ENCODE data around the gene DCLK2. TPM values are rescaled to one million over a fixed set of nuclear protein-coding genes. Genes with fewer than 3 reads are reported as not detected.
"Not testable (repeated sequence)": the region's sequence is repeated elsewhere in the genome, so short reads cannot be mapped to it uniquely, and the experiment has no call there.

Gene DCLK2
- total RNA-seq, 2 experiments from 2014 or later, result not detected

DNA sequence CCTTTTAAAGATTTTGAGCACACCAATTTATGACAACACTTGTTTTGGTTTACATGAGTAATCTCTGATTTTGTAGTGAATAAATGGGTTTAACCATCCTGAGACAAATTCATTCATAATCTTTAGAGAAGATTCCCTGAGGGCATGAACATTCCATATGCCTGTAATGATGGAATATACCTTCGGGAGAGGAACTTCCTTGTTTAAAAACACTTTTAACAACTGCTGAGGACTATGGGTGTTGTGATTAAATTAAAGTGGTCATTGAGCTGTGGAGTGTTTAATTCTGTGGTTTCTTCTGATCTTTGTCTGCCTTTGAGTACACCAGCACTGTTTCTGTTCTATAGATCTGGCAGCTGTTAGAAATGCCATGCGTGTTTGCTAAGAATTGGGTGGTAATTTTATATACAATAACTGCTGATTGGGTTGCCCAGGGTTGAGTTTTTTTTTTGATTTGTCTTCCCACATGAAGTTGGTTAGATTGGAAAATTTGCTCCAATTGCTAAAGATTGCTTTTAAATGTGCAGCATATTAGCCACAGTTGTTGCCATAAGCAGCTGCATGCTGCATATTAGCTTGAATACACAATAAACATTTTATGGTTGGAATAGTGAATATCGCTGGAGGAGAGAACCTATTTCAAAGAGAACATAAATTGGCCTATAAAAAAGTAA, 86.8 kb downstream of the DCLK2 start:
- no peaks in the 10 kb centered on the region for H3K4me1 Mint-ChIP-seq (ENCODE audit: low read depth)
- no peak overlapping the region for H3K27ac Mint-ChIP-seq
- H3K9me3 Mint-ChIP-seq (ENCODE audit: insufficient read depth), result no peaks in the 10 kb centered on the region
- POLR2A ChIA-PET, result no interaction called here
- no peaks in the 10 kb centered on the region for H3K36me3 Mint-ChIP-seq (ENCODE audit: low read depth)
- ATAC-seq (no peak), DNase-seq (no peak)
- H3K4me3 Mint-ChIP-seq, result no peak overlapping the region
- H3K27me3 Mint-ChIP-seq (ENCODE audit: low read depth), result no peaks in the 10 kb centered on the region
- CTCF ChIA-PET, result no interaction called here

DNA sequence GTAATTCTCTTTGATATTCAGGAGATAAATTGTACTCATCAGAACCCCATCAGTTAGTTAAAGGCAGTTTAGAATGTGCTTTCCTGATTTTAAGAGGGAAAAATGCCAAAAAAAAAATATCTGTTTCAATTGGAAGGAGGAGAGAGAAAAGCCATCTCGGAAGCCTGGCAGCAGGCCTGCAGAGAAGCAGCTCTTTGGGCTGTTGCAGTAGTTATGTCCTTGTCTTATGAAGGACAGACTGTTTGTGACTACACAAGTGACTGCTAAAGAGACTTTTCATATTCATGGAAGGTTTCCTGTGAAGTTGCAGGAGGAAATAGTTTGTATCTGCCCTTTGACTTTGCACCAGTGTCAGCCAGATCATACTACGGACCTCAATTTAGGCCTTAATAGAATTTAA, 88.8 kb downstream of the DCLK2 start:
- no peaks in the 10 kb centered on the region for H3K36me3 Mint-ChIP-seq (ENCODE audit: low read depth)
- H3K4me3 Mint-ChIP-seq, result no peak overlapping the region
- H3K27ac Mint-ChIP-seq, result no peak overlapping the region
- ChIA-PET CTCF (no interaction called here), POLR2A (no interaction called here)
- no peak for DNase-seq
- no peaks in the 10 kb centered on the region for H3K9me3 Mint-ChIP-seq (ENCODE audit: insufficient read depth)
- no peaks in the 10 kb centered on the region for H3K27me3 Mint-ChIP-seq (ENCODE audit: low read depth)
- H3K4me1 Mint-ChIP-seq (ENCODE audit: low read depth), result no peaks in the 10 kb centered on the region
- ATAC-seq, result no peak

DNA sequence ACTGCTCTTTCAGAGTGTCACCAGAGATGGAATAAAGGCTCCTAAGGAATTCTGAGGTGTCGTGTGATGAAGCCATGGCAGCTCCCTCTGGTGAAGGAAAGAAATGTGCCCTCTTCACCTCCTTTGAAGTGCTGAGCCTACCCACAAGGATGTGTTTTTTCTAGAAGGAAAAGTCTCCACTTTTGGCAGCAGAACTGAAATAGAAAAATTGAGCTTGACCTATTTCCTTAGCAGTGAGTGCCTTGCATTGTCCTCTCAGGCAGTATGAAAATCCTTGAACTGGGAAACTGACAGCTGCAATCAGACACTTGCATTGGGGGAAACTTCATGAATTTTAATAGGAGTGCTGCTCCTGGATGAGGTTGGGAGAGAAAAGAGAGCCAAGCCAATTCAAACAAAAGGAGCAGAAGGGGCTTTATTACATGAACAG, 95.2 kb downstream of the DCLK2 start:
- DNase-seq, result no peak
- Mint-ChIP-seq H3K9me3 (ENCODE audit: insufficient read depth) (no peaks in the 10 kb centered on the region), H3K4me3 (no peak overlapping the region), H3K27me3 (ENCODE audit: low read depth) (no peaks in the 10 kb centered on the region), H3K27ac (no peak overlapping the region), H3K36me3 (ENCODE audit: low read depth) (no peaks in the 10 kb centered on the region), H3K4me1 (ENCODE audit: low read depth) (no peaks in the 10 kb centered on the region)
- no peak for ATAC-seq
- CTCF ChIA-PET, result no interaction called here
- POLR2A ChIA-PET, result no interaction called here

DNA sequence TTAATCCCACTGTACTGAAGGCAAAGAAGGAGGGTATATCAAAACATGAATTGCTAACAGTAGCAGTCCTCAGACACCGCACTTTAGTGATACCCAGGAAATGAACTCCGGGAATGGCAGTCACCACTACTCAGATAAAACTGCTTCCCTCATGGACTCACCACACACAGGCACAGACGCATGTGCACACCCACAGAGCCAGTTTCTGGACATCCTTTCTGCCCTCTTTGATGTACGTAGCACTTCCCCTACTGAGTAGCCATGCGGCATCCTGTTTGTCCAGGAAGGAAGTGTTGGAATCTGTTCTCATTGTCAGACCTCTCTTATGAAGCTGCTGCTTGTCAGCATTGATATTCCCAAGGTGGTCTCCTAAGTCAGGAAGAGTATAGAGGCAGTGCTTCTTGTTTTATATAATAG, 95.7 kb downstream of the DCLK2 start:
- CTCF ChIA-PET, result no interaction called here
- no peak overlapping the region for H3K4me3 Mint-ChIP-seq
- POLR2A ChIA-PET, result interaction anchor here (0.6 kb wide), 1 partner anchor 754 kb away, joined by 3 read pairs; no protein-coding TSS in a partner anchor
- no peak overlapping the region for H3K27ac Mint-ChIP-seq
- no peaks in the 10 kb centered on the region for H3K4me1 Mint-ChIP-seq (ENCODE audit: low read depth)
- H3K9me3 Mint-ChIP-seq (ENCODE audit: insufficient read depth), result no peaks in the 10 kb centered on the region
- no peaks in the 10 kb centered on the region for H3K36me3 Mint-ChIP-seq (ENCODE audit: low read depth)
- DNase-seq (no peak), ATAC-seq (no peak)
- no peaks in the 10 kb centered on the region for H3K27me3 Mint-ChIP-seq (ENCODE audit: low read depth)

DNA sequence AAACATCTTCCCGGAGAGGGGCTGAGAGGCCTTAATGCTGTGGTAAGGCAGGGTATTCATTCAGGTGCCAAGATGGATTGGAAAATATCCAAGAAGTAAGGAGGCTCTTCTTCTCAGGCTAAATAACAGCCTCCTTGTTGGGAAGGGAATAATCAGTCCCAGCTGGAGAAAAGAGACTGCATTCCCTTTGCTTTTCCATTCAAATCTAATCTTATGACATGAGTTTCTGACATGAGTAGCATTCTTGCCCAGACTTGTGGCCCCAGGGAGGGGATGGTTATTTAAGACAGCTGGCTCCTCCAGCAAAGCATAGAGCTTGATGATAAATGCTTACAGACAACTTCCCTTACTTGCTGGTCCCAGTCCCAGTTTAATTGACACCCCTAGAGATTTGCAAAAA, 98.3 kb downstream of the DCLK2 start:
- H3K36me3 Mint-ChIP-seq (ENCODE audit: low read depth), result no peaks in the 10 kb centered on the region
- CTCF ChIA-PET, result no interaction called here
- no peaks in the 10 kb centered on the region for H3K4me1 Mint-ChIP-seq (ENCODE audit: low read depth)
- ATAC-seq, result no peak
- no peaks in the 10 kb centered on the region for H3K27me3 Mint-ChIP-seq (ENCODE audit: low read depth)
- no peak overlapping the region for H3K27ac Mint-ChIP-seq
- H3K9me3 Mint-ChIP-seq (ENCODE audit: insufficient read depth), result no peaks in the 10 kb centered on the region
- POLR2A ChIA-PET, result no interaction called here
- no peak for DNase-seq
- no peak overlapping the region for H3K4me3 Mint-ChIP-seq

DNA sequence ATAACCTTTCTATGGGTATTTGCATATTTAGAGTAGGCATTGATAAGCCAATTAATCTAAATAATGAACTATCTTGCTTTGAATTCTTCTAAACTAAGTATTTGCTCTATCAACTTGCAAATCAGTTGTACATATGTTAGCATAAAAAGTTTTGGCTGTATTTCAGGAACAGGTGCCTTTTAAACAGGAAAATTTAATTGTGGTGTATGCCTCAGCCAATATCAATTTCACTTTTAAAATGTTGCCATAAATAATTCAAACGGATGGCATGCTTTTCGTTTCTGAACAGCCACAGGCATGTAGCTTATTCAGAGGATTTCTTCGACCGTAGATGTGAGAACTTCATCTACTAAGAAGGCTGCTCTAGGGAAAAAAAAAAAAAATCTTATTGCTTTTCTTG, 99.9 kb downstream of the DCLK2 start:
- ChIA-PET POLR2A (no interaction called here), CTCF (no interaction called here)
- no peak overlapping the region for H3K4me3 Mint-ChIP-seq
- no peak overlapping the region for H3K27ac Mint-ChIP-seq
- H3K36me3 Mint-ChIP-seq (ENCODE audit: low read depth), result no peaks in the 10 kb centered on the region
- H3K9me3 Mint-ChIP-seq (ENCODE audit: insufficient read depth), result no peaks in the 10 kb centered on the region
- no peak for DNase-seq
- H3K4me1 Mint-ChIP-seq (ENCODE audit: low read depth), result no peaks in the 10 kb centered on the region
- no peaks in the 10 kb centered on the region for H3K27me3 Mint-ChIP-seq (ENCODE audit: low read depth)
- ATAC-seq, result no peak

DNA sequence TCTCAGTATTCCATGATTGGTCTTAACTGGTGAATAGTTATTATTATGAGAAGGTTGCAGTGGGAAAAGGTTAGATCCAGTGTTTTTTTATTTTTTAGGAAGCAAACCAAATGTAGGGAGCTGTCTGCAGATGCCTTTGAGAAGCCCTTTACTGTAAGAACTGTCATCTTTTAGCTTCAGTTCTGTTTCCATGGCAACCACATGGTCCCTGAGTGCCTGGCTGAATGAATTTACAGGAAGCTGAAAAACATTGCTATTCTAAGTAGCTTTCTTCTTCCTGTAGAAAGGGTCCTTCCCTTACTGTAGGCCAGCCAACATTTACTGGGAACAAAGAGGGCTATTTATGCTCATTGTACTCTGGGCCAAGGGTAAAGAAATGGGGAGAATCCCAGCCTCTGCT, 103.3 kb downstream of the DCLK2 start:
- no peak for ATAC-seq
- no peak overlapping the region for H3K4me3 Mint-ChIP-seq

DNA sequence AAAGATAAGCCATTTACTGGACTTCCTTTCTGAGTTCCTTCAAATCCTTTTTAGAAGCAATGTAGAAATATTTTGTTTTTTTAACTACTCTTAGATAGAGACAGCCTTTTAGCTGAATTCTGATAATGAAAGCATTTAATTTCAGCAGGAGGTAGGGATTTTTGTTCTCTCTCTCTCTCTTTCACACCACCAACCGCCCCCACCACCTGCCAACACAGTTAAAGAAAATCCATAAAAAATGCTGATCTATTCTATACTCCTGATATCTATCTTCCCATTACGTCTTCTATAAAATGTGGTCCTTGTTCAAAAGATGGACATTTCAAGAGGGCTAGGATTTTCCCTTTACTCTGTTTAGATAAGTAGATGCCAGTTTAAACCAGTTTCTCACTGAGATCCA, 104.5 kb downstream of the DCLK2 start:
- H3K4me1 Mint-ChIP-seq (ENCODE audit: low read depth), result no peaks in the 10 kb centered on the region
- ChIA-PET CTCF (no interaction called here), POLR2A (no interaction called here)
- H3K27me3 Mint-ChIP-seq (ENCODE audit: low read depth), result peaks cover 2% of the 10 kb centered on the region
- no peak overlapping the region for H3K27ac Mint-ChIP-seq
- H3K36me3 Mint-ChIP-seq (ENCODE audit: low read depth), result no peaks in the 10 kb centered on the region
- no peak overlapping the region for H3K4me3 Mint-ChIP-seq
- ATAC-seq, result no peak
- no peaks in the 10 kb centered on the region for H3K9me3 Mint-ChIP-seq (ENCODE audit: insufficient read depth)
- no peak for DNase-seq

More for the DNA sequence above, 103.3 kb downstream of the DCLK2 start:
- Mint-ChIP-seq H3K36me3 (ENCODE audit: low read depth) (no peaks in the 10 kb centered on the region), H3K4me1 (ENCODE audit: low read depth) (no peaks in the 10 kb centered on the region), H3K27me3 (ENCODE audit: low read depth) (peaks cover 2% of the 10 kb centered on the region), H3K27ac (no peak overlapping the region), H3K9me3 (ENCODE audit: insufficient read depth) (no peaks in the 10 kb centered on the region)
- no peak for DNase-seq
- POLR2A ChIA-PET, result no interaction called here
- CTCF ChIA-PET, result no interaction called here

DNA sequence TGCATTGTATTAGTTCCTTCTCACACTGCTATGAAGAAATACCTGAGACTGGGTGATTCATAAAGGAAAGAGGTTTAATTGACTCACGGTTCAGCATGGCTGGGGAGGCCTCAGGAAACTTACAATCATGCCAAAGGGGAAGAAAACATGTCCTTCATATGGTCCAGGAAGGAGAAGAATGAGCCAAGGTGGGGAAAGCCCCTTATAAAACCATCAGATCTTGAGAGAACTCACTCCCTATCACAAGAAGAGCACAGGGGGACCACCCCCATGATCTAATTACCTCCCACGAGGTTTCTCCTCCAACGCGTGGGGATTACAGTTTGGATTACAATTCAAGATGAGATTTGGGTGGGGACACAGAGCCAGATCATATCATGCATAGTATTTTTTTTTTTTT, 106.8 kb downstream of the DCLK2 start:
- H3K27ac Mint-ChIP-seq; ATAC-seq; H3K36me3 Mint-ChIP-seq (ENCODE audit: low read depth): not testable (repeated sequence)

DNA sequence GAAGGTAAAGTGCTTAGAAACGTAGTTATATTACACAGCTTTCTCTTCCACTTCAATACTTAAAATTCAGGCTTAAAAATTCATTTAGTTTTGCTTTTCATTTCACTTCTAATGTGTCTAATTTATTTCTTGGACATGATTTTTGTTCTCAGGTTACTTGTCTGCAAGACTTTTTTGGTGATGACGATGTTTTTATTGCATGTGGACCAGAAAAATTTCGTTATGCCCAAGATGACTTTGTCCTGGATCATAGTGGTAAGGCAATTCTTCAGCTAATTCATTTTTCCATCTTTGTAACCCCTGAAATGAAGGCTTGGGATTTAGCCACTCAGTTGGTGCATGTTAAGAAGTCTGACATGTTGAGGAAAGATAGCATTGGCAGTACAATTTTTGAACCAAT, 114.7 kb downstream of the DCLK2 start:
- CTCF ChIA-PET, result no interaction called here

More for the DNA sequence above, 106.8 kb downstream of the DCLK2 start:
- DNase-seq; POLR2A ChIA-PET; H3K27me3 Mint-ChIP-seq (ENCODE audit: low read depth); H3K4me1 Mint-ChIP-seq (ENCODE audit: low read depth); H3K9me3 Mint-ChIP-seq (ENCODE audit: insufficient read depth); CTCF ChIA-PET; H3K4me3 Mint-ChIP-seq: not testable (repeated sequence)

DNA sequence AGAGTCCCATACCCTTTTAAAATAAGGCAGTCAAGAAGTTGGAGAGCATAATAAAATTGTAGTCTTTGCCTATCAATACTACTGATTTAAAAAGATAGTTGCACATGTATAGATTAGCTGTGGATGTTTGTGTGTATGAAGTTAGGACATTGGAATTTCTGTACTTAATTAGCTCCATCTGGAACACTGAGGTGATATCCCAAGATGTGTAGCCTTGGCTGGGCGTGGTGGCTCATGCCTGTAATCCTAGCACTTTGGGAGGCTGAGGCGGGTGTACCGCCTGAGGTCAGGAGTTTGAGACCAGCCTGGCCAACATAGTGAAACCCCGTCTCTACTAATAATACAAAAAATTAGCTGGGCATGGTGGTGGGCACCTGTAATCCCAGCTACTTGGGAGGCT, 119.0 kb downstream of the DCLK2 start:
- ATAC-seq; H3K4me3 Mint-ChIP-seq; H3K4me1 Mint-ChIP-seq (ENCODE audit: low read depth); H3K36me3 Mint-ChIP-seq (ENCODE audit: low read depth); POLR2A ChIA-PET; DNase-seq; H3K27me3 Mint-ChIP-seq (ENCODE audit: low read depth); H3K9me3 Mint-ChIP-seq (ENCODE audit: insufficient read depth); H3K27ac Mint-ChIP-seq; CTCF ChIA-PET: not testable (repeated sequence)

More for the DNA sequence above, 114.7 kb downstream of the DCLK2 start:
- H3K4me1 Mint-ChIP-seq (ENCODE audit: low read depth), result no peaks in the 10 kb centered on the region
- POLR2A ChIA-PET, result no interaction called here
- H3K27me3 Mint-ChIP-seq (ENCODE audit: low read depth), result no peaks in the 10 kb centered on the region
- H3K9me3 Mint-ChIP-seq (ENCODE audit: insufficient read depth), result no peaks in the 10 kb centered on the region
- no peaks in the 10 kb centered on the region for H3K36me3 Mint-ChIP-seq (ENCODE audit: low read depth)
- no peak for ATAC-seq
- DNase-seq, result no peak
- H3K27ac Mint-ChIP-seq, result no peak overlapping the region
- no peak overlapping the region for H3K4me3 Mint-ChIP-seq

DNA sequence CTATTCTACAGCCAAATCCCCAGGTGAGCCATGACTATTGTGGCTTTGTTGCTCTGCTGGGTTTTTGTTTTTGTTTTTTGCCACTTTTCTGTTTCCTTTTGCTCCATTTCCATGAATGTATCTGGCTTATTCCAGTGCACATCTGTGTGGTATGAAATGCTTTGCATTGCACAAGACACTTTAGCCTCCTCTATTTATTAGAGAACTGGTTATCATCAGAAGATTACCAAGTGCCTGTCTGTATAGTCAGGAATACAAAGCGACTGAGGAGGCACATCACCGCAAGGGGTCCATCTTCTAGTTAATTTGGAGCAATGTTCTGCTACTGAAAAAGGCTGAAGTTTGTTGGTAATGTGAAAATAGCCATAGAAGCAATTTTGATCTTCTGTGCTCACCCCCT, 120.8 kb downstream of the DCLK2 start:
- CTCF ChIA-PET, result no interaction called here
- no peak for ATAC-seq
- POLR2A ChIA-PET, result no interaction called here
- Mint-ChIP-seq H3K4me3 (no peak overlapping the region), H3K27ac (no peak overlapping the region), H3K27me3 (ENCODE audit: low read depth) (peaks cover 4% of the 10 kb centered on the region), H3K36me3 (ENCODE audit: low read depth) (no peaks in the 10 kb centered on the region), H3K4me1 (ENCODE audit: low read depth) (no peaks in the 10 kb centered on the region), H3K9me3 (ENCODE audit: insufficient read depth) (no peaks in the 10 kb centered on the region)
- no peak for DNase-seq

DNA sequence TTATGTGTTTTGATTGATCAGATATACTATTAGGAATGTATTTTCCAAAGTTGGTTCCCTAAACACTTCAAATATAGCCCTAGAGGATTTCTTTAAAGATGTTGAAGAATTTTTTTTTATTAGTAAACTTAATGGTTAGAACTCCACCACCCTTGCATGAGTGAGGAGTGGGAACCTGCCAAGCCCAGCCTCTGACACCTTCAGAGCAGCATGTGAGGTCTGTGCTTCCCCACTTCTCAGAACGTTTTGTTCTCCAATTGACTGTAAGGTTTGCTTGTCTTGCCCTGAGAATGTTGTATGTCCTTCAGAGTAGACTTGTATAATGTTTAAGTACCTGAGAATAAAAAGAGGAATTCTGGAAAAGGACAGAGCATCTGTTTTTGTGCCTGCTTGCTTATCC, 126.8 kb downstream of the DCLK2 start:
- no peaks in the 10 kb centered on the region for H3K9me3 Mint-ChIP-seq (ENCODE audit: insufficient read depth)
- ChIA-PET POLR2A (no interaction called here), CTCF (no interaction called here)
- no peak for DNase-seq
- ATAC-seq, result no peak
- H3K4me3 Mint-ChIP-seq, result no peak overlapping the region
- peaks cover 4% of the 10 kb centered on the region for H3K27me3 Mint-ChIP-seq (ENCODE audit: low read depth)
- H3K27ac Mint-ChIP-seq, result no peak overlapping the region
- no peaks in the 10 kb centered on the region for H3K4me1 Mint-ChIP-seq (ENCODE audit: low read depth)
- no peaks in the 10 kb centered on the region for H3K36me3 Mint-ChIP-seq (ENCODE audit: low read depth)
